HL-60 (cell line): ENCODE measurements around the gene WFDC13.
"Not testable (repeated sequence)": the region's sequence is repeated elsewhere in the genome, so short reads cannot be mapped to it uniquely, and the experiment has no call there.

ENCODE experiments used
- DNase-seq, 2 experiments: peaks; one replicate each; pipeline ENCODE4 v3.0.0-alpha.2; 2010 to 2020; ENCODE audit warnings: low read depth in 1 of 2, low spot score in 1 of 2
- H3K27ac ChIP-seq: fragments of 250-450 bp; sonication (Bioruptor Pico); replicated peaks from 2 replicates; pipeline ENCODE4 v1.5.1; 2020; ENCODE audit warnings: mild to moderate bottlenecking, moderate library complexity
- H3K27me3 ChIP-seq: fragments of 250-450 bp; sonication (Bioruptor Pico); 2 replicates; pipeline ENCODE4 v1.5.1; 2021; ENCODE audit warnings: mild to moderate bottlenecking, moderate library complexity; ENCODE audit not compliant: insufficient read depth, poor library complexity, severe bottlenecking
- H3K4me3 ChIP-seq: replicated peaks from 2 replicates; pipeline ENCODE4 v1.5.1; 2011; ENCODE audit warnings: mild to moderate bottlenecking, control low read depth, low read length; ENCODE audit not compliant: insufficient read depth
- GABPA ChIP-seq: IDR thresholded peaks from 2 replicates; pipeline ENCODE4 v1.6.1; 2012; ENCODE audit warnings: low read depth
- POLR2AphosphoS5 ChIP-seq: IDR thresholded peaks from 2 replicates; pipeline ENCODE4 v1.6.1; 2012; ENCODE audit warnings: low read depth
- SPI1 ChIP-seq: IDR thresholded peaks from 2 replicates; pipeline ENCODE4 v1.6.1; 2012; ENCODE audit warnings: low read depth, mild to moderate bottlenecking, borderline replicate concordance
- TF ChIP-seq, protein P1 (sequence below): IDR thresholded peaks from one replicate; pipeline ENCODE4 v1.5.1; 2011; ENCODE audit warnings: low read length, control low read depth, inconsistent platforms; ENCODE audit not compliant: insufficient read depth
- TF ChIP-seq, protein P2 (sequence below): IDR thresholded peaks from 2 replicates; pipeline ENCODE4 v1.6.1; 2012; ENCODE audit warnings: low read depth; ENCODE audit not compliant: insufficient replicate concordance

The WFDC13 gene

DNA sequence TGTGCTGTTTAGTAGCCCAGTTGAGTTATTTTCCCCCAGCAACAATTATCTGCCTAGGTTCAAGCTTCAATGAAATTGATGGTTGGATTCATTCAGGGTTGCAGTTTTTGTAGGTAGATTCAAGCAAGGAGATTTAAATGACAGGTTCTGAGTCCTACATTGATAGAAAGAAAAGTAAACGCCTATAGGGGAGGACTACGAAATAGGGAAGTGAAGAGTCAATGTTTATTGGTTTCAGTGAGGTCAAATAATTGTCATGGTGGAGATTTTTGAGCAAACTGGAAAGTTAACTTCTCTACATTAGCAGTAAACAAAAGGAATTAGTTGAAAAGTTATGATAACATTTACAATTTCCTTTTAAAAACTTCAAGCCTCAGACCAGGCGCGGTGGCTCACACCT is 734 bp upstream of the WFDC13 start:
- peaks cover 5% of the 10 kb centered on the region for H3K27me3 ChIP-seq
- no peak overlapping the region for H3K27ac ChIP-seq
- TF ChIP-seq GABPA (no peak), SPI1 (peak; percentile 26; the same call in 1 of the 2 replicates), POLR2AphosphoS5 (no peak)
- no peak for DNase-seq
- no peak overlapping the region for H3K4me3 ChIP-seq

GRCh38 chr20:45704969-45705637 is 3.3 kb downstream of the WFDC13 start, which contains the start of gene WFDC10B:
WFDC10B (minus strand) TSS chr20:45705019; CDS start chr20:45685992, 19,027 bp downstream.
- Histone ChIP-seq H3K27me3 (peaks cover 5% of the 10 kb centered on the region), H3K4me3 (no peak within 1 kb of the TSS), H3K27ac (no peak within 1 kb of the TSS)
- DNase-seq: no peak
- TF ChIP-seq SPI1 (no peak), GABPA (no peak), POLR2AphosphoS5 (no peak)
- TF ChIP-seq, protein P1, sequence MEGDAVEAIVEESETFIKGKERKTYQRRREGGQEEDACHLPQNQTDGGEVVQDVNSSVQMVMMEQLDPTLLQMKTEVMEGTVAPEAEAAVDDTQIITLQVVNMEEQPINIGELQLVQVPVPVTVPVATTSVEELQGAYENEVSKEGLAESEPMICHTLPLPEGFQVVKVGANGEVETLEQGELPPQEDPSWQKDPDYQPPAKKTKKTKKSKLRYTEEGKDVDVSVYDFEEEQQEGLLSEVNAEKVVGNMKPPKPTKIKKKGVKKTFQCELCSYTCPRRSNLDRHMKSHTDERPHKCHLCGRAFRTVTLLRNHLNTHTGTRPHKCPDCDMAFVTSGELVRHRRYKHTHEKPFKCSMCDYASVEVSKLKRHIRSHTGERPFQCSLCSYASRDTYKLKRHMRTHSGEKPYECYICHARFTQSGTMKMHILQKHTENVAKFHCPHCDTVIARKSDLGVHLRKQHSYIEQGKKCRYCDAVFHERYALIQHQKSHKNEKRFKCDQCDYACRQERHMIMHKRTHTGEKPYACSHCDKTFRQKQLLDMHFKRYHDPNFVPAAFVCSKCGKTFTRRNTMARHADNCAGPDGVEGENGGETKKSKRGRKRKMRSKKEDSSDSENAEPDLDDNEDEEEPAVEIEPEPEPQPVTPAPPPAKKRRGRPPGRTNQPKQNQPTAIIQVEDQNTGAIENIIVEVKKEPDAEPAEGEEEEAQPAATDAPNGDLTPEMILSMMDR: no peak

DNA sequence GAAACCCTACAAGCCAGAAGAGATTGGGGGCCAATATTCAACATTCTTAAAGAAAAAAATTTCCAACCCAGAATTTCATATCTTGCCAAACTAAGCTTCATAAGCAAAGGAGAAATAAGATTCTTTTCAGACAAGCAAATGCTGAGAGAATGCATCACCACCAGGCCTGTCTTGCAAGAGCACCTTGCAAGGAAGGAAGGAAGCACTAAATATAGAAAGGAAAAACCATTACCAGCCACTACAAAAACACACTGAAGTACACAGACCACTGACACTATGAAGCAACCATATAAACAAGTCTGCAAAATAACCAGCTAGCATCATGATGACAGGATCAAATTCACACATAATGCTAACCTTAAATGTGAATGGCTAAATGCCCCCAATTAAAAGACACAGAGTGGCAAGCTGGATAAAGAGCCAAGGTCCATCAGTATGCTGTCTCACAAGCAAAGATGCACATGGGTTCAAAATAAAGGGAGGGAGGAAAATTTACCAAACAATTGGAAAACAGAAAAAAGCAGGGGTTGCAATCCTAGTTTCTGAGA is 14.4 kb downstream of the WFDC13 start:
- DNase-seq, H3K27me3 ChIP-seq, H3K4me3 ChIP-seq, H3K27ac ChIP-seq: not testable (repeated sequence)

- DNase-seq: no peak
- Histone ChIP-seq H3K27ac (no peak within 1 kb of the TSS), H3K4me3 (no peak within 1 kb of the TSS), H3K27me3 (peaks cover 7% of the 10 kb centered on the region)
- no peak for TF ChIP-seq GABPA
- no peak for TF ChIP-seq SPI1
- TF ChIP-seq, protein P2, sequence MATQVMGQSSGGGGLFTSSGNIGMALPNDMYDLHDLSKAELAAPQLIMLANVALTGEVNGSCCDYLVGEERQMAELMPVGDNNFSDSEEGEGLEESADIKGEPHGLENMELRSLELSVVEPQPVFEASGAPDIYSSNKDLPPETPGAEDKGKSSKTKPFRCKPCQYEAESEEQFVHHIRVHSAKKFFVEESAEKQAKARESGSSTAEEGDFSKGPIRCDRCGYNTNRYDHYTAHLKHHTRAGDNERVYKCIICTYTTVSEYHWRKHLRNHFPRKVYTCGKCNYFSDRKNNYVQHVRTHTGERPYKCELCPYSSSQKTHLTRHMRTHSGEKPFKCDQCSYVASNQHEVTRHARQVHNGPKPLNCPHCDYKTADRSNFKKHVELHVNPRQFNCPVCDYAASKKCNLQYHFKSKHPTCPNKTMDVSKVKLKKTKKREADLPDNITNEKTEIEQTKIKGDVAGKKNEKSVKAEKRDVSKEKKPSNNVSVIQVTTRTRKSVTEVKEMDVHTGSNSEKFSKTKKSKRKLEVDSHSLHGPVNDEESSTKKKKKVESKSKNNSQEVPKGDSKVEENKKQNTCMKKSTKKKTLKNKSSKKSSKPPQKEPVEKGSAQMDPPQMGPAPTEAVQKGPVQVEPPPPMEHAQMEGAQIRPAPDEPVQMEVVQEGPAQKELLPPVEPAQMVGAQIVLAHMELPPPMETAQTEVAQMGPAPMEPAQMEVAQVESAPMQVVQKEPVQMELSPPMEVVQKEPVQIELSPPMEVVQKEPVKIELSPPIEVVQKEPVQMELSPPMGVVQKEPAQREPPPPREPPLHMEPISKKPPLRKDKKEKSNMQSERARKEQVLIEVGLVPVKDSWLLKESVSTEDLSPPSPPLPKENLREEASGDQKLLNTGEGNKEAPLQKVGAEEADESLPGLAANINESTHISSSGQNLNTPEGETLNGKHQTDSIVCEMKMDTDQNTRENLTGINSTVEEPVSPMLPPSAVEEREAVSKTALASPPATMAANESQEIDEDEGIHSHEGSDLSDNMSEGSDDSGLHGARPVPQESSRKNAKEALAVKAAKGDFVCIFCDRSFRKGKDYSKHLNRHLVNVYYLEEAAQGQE: no peak
- TF ChIP-seq, protein P1: no peak
- no peak for TF ChIP-seq POLR2AphosphoS5
Measured at GRCh38 chr20:45722047-45722446, 20.2 kb downstream of the WFDC13 start, which contains the start of gene SPINT4. SPINT4 (plus strand) TSS chr20:45722347; CDS start chr20:45722368, 21 bp downstream.

DNA sequence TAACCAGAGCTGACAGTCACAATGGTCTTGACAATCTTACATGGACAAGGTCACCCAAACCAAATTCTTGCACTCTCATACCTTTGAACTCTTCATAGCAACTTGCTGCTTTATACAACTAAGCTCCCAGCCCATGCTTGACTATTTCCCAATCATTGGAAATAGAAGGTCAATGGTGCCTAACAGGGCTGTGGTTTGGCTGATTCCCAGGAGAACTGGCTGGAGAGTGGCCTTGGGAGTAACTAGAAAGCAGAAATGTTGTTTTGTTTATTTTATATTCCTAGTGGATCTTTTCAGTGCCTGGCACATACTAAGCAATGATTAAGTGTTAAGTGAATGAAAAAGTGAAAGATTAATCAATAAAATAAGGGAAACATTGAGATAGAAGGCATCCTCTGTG is 23.3 kb downstream of the WFDC13 start:
- H3K27ac ChIP-seq: no peak overlapping the region
- no peak overlapping the region for H3K4me3 ChIP-seq
- H3K27me3 ChIP-seq: peaks cover 6% of the 10 kb centered on the region
- no peak for DNase-seq
- TF ChIP-seq, protein P2: no peak
- TF ChIP-seq GABPA (no peak), POLR2AphosphoS5 (no peak), SPI1 (no peak)
- TF ChIP-seq, protein P1: no peak
